K562 (cell line): ENCODE results near the gene TM7SF2. TPM values are rescaled to one million over a fixed set of nuclear protein-coding genes. Genes with fewer than 3 reads are reported as not detected.

Source experiments
- ARNT ChIP-seq, 2 experiments: fragments of 450-650 bp; IDR thresholded peaks; 2 replicates each; pipeline ENCODE4 v1.6.1; 2016; ENCODE audit warnings: mild to moderate bottlenecking in 1 of 2
- COPS2 ChIP-seq: fragments of 450-650 bp; conservative IDR thresholded peaks from 2 replicates; pipeline ENCODE4 v1.6.1; 2016; ENCODE audit warnings: mild to moderate bottlenecking, moderate library complexity
- EHMT2 ChIP-seq: fragments of 450-650 bp; IDR thresholded peaks from 2 replicates; pipeline ENCODE4 v1.6.1; 2018; ENCODE audit warnings: antibody characterized with exemption
- HCFC1 ChIP-seq: IDR thresholded peaks from 2 replicates; pipeline ENCODE4 v1.6.1; 2012; ENCODE audit warnings: low read depth, low read length, improper control_type of control experiment
- ID3 ChIP-seq, 2 experiments: fragments of 250-450 bp in 1 of 2; fragments of 450-650 bp in 1 of 2; sonication (Bioruptor Pico) in 1 of 2; IDR thresholded peaks; 2 replicates each; pipeline versions ENCODE4 v1.6.1 to v1.8.0; 2016 to 2021; ENCODE audit warnings: mild to moderate bottlenecking in 2 of 2, moderate library complexity in 2 of 2, missing compliant biosample characterization in 1 of 2, missing genetic modification characterization in 1 of 2
- MAFF ChIP-seq: IDR thresholded peaks from 2 replicates; pipeline ENCODE4 v1.6.1; 2012; ENCODE audit warnings: low read length, improper control_type of control experiment
- MBD2 ChIP-seq: sonication (generic); IDR thresholded peaks from 2 replicates; pipeline ENCODE4 v1.6.1; 2016; ENCODE audit warnings: low read depth, borderline replicate concordance
- NR2C1 ChIP-seq, 2 experiments: fragments of 450-650 bp; IDR thresholded peaks; 2 replicates each; pipeline ENCODE4 v1.6.1; 2017; ENCODE audit warnings: mild to moderate bottlenecking in 2 of 2, antibody characterized with exemption in 1 of 2, inconsistent platforms in 1 of 2, missing compliant biosample characterization in 1 of 2, missing genetic modification characterization in 1 of 2
- NR3C1 ChIP-seq: sonication (generic); formaldehyde crosslinking; IDR thresholded peaks from 2 replicates; pipeline ENCODE4 v1.8.1; 2022; ENCODE audit warnings: missing genetic modification reagents
- PHB2 ChIP-seq: fragments of 450-650 bp; IDR thresholded peaks from 2 replicates; pipeline ENCODE4 v1.6.1; 2017; ENCODE audit warnings: low read depth
- RBM34 ChIP-seq: fragments of 200-400 bp; formaldehyde crosslinking; IDR thresholded peaks from 2 replicates; pipeline ENCODE4 v1.6.1; 2018; ENCODE audit warnings: low read length, borderline replicate concordance; ENCODE audit not compliant: insufficient read depth
- RFX5 ChIP-seq: IDR thresholded peaks from 2 replicates; pipeline ENCODE4 v1.6.1; 2011; ENCODE audit warnings: low read depth, mild to moderate bottlenecking, improper control_type of control experiment, low read length
- SIRT6 ChIP-seq: IDR thresholded peaks from one replicate; pipeline ENCODE4 v1.6.1; 2012; ENCODE audit warnings: low read depth, mild to moderate bottlenecking, control low read depth, inconsistent platforms, low read length, moderate library complexity
- SLC30A9 ChIP-seq: fragments of 250-450 bp; sonication (Bioruptor Pico); IDR thresholded peaks from 2 replicates; pipeline ENCODE4 v1.8.0; 2022; ENCODE audit warnings: mild to moderate bottlenecking, moderate library complexity
- TARDBP ChIP-seq: fragments of 450-650 bp; IDR thresholded peaks from 2 replicates; pipeline ENCODE4 v1.6.1; 2016
- TEAD2 ChIP-seq: fragments of 450-650 bp; IDR thresholded peaks from 2 replicates; pipeline ENCODE4 v1.6.1; 2016; ENCODE audit warnings: missing genetic modification characterization, control low read depth, missing compliant biosample characterization
- TFE3 ChIP-seq: fragments of 450-650 bp; formaldehyde crosslinking; IDR thresholded peaks from 2 replicates; pipeline ENCODE4 v1.4.0; 2020; ENCODE audit warnings: mild to moderate bottlenecking, mixed read lengths
- USF2 ChIP-seq: sonication (generic); formaldehyde crosslinking; IDR thresholded peaks from 2 replicates; pipeline ENCODE4 v1.5.0; 2020; ENCODE audit warnings: missing genetic modification reagents
- ZEB2 ChIP-seq: fragments of 450-650 bp; IDR thresholded peaks from 2 replicates; pipeline ENCODE4 v1.6.1; 2016
- ZNF184 ChIP-seq: sonication (generic); formaldehyde crosslinking; IDR thresholded peaks from 2 replicates; pipeline ENCODE4 v1.5.0; 2020; ENCODE audit warnings: missing genetic modification reagents
- ZNF398 ChIP-seq: fragments of 250-450 bp; sonication (Bioruptor Pico); IDR thresholded peaks from 2 replicates; pipeline ENCODE4 v1.8.0; 2021; ENCODE audit warnings: moderate library complexity, mild to moderate bottlenecking, inconsistent platforms
- polyA plus RNA-seq, 8 experiments: library from polyadenylated mRNA; depleted of rRNA in 4 of 8; stranded (reverse) in 5 of 8; unstranded in 3 of 8; fragments of >200 nt; fragmentation: Nextera tagmentation in 2 of 8; fragmentation: Illumina TruSeq in 1 of 8; extraction: Ambion mirVana in 2 of 8; extraction: Trizol in 1 of 8; gene quantifications; 2 replicates each; pipeline versions ENCODE4 v1.2.1 to v1.2.3, GENCODE V29; 2011 to 2014; ENCODE audit warnings: inconsistent platforms in 1 of 8, missing spikeins in 1 of 8
- total RNA-seq, 7 experiments: library from RNA; depleted of rRNA in 6 of 7; stranded (reverse); fragments of >200 nt in 6 of 7; fragmentation: Illumina TruSeq in 2 of 7; extraction: Trizol in 2 of 7; gene quantifications; 2 replicates each; pipeline versions ENCODE4 v1.2.1 to v1.2.3, GENCODE V29; 2011 to 2021; ENCODE audit warnings: low replicate concordance in 1 of 7
- TF ChIP-seq, protein P1 (sequence below), 2 experiments: fragments of 450-650 bp in 1 of 2; sonication (generic) in 1 of 2; formaldehyde crosslinking; conservative IDR thresholded peaks; 2 replicates each; pipeline versions ENCODE4 v1.4.0 to v1.8.1; 2020 to 2022; ENCODE audit warnings: mild to moderate bottlenecking in 1 of 2, missing genetic modification reagents in 1 of 2

TM7SF2 gene
- total and polyA plus RNA-seq, 9 of the 15 experiments (the other 6 are each of a cell fraction or from before 2014, with no cell fraction given): 1.2 to 22.0 (median 14.3) TPM

DNA sequence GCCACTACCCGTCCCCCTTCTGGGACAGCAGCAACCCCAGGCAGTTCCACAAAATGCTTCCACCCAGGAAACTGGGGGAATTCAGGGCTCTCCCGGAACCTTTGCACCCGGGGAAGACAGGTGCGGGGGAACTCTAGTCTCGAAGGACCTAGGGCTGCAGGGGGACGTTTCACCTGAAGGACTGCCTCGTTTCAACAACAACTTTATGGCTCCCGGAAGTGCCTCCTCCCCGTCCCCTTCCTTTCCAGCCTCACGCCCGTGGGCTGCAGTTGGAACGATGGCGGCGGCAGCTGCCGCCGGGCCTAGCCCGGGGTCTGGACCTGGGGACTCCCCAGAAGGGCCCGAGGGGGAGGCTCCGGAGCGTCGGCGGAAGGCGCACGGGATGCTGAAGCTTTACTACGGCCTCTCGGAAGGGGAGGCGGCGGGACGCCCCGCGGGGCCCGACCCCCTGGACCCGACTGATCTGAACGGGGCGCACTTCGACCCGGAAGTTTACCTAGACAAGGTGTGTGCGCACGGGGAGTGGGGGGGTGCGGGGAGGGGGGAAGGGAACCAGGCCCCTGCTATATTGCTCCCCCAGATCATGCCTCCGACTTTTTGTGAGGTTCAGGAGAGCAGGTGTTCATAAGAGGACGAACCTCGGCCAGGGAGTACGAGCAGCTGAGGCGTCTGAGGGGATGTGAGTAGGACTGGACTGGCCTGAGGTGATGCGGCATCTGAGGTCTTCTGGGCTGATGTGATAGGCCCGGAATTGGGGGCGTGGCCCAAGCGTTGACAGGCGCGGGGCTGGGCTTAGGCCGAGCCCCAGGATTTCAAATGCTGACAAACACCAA is 15.5 kb upstream of the TM7SF2 start, which contains the start of gene VPS51 (continued):
- TF ChIP-seq USF2 (CRISPR knock-in tag) (no peak), ZEB2 (peak; percentile 99), EHMT2 (no peak), RFX5 (no peak), NR2C1 (IDR thresholded peaks at IDR 0.05) (peak; percentile 97), NR2C1 (tag; IDR thresholded peaks at IDR 0.05) (peak; percentile 97), TEAD2 (tag) (no peak), PHB2 (no peak), SLC30A9 (CRISPR knock-in tag) (no peak; the same call in 1 of the 2 replicates), ZNF398 (CRISPR knock-in tag) (no peak), ARNT (IDR thresholded peaks at IDR 0.05) (peak; percentile 83 to 90; a peak in 3 of 4 replicates), ID3 (CRISPR knock-in tag; IDR thresholded peaks at IDR 0.05) (no peak), ID3 (tag; IDR thresholded peaks at IDR 0.05) (peak; percentile 89), TFE3 (CRISPR knock-in tag) (no peak), ZNF184 (no peak), TARDBP (peak; percentile 77), RBM34 (no peak), MAFF (no peak), NR3C1 (CRISPR knock-in tag) (no peak), COPS2 (no peak), MBD2 (peak; percentile 85), SIRT6 (no peak), HCFC1 (peak; percentile 99)
- TF ChIP-seq, protein P1, sequence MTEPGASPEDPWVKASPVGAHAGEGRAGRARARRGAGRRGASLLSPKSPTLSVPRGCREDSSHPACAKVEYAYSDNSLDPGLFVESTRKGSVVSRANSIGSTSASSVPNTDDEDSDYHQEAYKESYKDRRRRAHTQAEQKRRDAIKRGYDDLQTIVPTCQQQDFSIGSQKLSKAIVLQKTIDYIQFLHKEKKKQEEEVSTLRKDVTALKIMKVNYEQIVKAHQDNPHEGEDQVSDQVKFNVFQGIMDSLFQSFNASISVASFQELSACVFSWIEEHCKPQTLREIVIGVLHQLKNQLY (CRISPR knock-in tag; conservative IDR thresholded peaks at IDR 0.05): 0 out of 4 replicates have a peak, but pooled peaks of 1 of the 2 experiments have one; percentile 37
